LNCAP (cell line): ENCODE results near the gene AFF1.

ENCODE experiments used
- CTCF ChIP-seq: fragments of 450-650 bp; IDR thresholded peaks from 2 replicates; pipeline ENCODE4 v1.5.1; 2017; ENCODE audit warnings: mild to moderate bottlenecking

AFF1 gene

GRCh38 chr4:87026800-87027495, 92.1 kb downstream of the AFF1 start:
- TF ChIP-seq CTCF = no peak

GRCh38 chr4:87029356-87029755, 94.5 kb downstream of the AFF1 start:
- no peak for TF ChIP-seq CTCF

- TF ChIP-seq CTCF = no peak
Observed at GRCh38 chr4:87030124-87030523, 95.3 kb downstream of the AFF1 start.

- no peak for TF ChIP-seq CTCF
Observed at GRCh38 chr4:87030755-87031441, 96.1 kb downstream of the AFF1 start.

GRCh38 chr4:87031920-87032319, 97.1 kb downstream of the AFF1 start:
- TF ChIP-seq CTCF = no peak

- no peak for TF ChIP-seq CTCF
Observed at GRCh38 chr4:87032884-87033533, 98.2 kb downstream of the AFF1 start.

GRCh38 chr4:87033902-87034301, 99.1 kb downstream of the AFF1 start:
- TF ChIP-seq CTCF = no peak
